NCI-H1048 (cell line): ENCODE measurements around the gene CCSER2.
"Not testable (repeated sequence)": the region's sequence is repeated elsewhere in the genome, so short reads cannot be mapped to it uniquely, and the experiment has no call there.

ENCODE experiments used
- DNase-seq: peaks from one replicate; lab custom pipeline; 2025; lab: John Stamatoyannopoulos, UW

The CCSER2 gene

DNA sequence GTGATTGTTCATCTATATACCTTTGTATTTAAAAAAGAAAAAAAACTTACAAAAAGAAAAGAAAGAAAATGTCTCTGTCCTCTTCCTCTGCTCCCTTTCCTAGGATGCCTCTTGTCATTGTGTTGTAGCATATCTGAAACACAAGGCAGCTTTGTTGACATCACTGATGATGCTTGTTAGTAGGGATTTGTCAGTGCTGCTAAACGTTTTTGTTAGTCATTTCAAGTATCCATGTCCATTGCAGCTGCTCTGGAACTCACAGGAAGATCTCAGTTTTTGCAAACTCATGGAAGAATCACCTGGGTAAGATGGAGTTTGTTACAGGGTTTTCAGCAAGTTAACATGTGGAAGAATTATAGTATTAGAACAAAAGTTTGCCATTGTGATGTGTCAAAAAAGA, 123.6 kb downstream of the CCSER2 start:
- no peak for DNase-seq

DNA sequence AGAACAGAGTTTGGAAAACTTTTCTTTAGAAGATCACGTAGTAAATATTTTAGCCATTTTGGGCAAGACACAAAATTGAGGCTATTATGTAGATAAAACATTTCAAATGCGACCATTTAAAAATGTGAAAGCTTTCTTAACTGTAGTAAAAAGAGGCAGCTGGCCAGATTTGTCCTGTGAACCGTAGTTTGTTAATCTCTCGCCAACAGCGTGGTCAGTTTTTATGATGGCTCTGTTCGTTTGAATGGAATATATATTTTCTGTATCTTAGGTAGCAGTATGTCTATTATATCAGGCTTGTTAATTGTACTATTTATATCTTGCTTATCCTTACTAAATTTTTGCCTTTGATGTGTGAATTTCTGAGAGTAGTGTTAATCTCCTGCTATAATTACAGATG, 124.9 kb downstream of the CCSER2 start:
- no peak for DNase-seq

GRCh38 chr10:84456126-84456525, 127.7 kb downstream of the CCSER2 start:
- no peak for DNase-seq

DNA sequence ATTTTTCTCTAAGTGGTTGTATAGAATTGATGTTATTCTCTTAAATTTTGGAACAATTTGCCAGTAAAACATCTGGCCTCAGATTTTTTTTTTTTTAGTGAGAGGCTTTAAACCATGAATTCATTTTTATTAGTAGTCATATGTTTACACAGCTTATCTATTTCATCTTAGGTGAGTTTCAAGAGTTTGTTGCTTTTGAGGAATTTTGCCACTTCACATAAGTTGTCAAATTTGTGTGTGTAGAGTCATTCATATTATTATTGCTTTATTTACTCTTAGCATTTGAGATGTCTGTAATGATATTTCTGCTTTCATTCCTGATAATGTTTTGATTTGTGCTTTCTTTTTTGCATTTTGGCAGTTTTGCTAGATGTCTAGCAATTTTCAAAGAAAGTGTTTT, 132.1 kb downstream of the CCSER2 start:
- DNase-seq = no peak

GRCh38 chr10:84469470-84469869, 141.1 kb downstream of the CCSER2 start:
- no peak for DNase-seq

DNA sequence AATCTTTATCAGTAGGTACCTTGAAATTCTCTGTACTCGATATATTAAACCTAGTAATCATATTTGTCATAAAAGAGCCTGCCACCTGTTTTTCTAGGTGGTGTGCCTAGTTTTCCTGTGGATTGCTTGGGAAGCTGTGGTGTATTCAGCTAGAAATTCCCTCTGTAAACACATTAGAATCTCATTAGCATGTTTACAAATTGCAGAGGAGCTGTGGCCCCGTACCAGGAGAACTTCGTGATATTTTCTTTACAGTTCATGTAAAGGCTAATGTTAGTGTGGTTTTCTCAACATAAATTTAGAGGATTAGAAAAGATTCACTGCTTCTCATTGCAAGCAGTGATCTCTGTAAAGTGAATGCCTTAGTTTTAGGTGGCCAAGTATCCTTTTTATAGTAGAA, 144.7 kb downstream of the CCSER2 start:
- DNase-seq = no peak

DNA sequence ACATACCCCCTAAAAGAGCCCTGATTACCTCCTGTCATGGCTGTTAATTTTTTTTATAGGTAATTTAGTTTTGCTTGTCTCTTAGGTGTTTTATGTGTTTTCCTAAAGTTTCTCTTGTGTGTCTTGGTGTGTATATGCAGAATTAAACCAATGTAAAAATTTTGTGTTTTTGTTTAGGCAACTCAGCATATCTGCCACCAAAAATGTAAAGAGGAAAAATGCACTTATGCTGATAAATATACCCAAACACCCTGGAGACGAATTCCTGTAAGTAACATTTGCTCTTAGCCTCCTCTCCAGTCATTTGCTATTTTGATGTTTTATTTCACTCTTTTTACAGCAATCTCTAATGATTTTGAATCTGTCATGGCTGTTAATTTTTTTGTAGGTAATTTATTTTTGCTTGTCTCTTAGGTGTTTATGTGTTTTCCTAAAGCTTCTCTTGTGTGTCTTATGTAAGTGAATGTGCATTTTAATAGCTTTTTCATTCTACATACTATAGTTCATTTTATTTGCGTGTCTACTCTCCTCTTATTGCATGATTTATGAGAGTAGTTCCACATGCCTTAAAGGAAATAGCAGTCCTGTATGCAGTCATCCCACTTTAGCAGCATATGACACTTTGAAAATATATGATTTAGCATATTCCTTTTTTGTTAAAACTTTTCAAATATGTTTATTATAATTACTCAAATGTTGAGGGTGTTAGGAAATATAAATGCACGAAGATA, 149.2 kb downstream of the CCSER2 start:
- DNase-seq = no peak

- DNase-seq = no peak
Observed at GRCh38 chr10:84478151-84478550, 149.8 kb downstream of the CCSER2 start.

DNA sequence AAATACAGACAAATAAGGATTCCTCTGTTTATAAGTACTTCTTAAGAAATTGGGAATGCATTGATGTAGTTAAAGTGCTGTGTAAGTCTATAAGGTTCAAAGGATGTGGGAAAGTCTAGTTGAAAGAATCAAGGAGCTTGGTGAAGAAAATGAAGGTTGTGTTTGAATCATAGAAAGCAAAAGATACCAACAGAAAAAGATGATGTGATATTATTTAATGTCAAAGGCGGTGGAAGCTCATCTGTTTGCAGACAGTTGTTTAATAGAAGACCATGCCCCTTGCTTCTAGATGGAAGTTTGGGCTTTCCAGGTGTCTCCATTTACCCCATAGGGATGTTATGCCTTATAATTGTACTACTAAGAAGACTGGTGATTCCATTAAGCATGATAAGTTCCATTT, 150.3 kb downstream of the CCSER2 start:
- DNase-seq = no peak

- no peak for DNase-seq
Observed at GRCh38 chr10:84484541-84484940, 156.2 kb downstream of the CCSER2 start.

GRCh38 chr10:84493361-84493760, 165.0 kb downstream of the CCSER2 start:
- no peak for DNase-seq

- no peak for DNase-seq
Observed at GRCh38 chr10:84493951-84494848, 165.8 kb downstream of the CCSER2 start.

- DNase-seq = no peak
Observed at GRCh38 chr10:84494849-84495180, 166.4 kb downstream of the CCSER2 start.

DNA sequence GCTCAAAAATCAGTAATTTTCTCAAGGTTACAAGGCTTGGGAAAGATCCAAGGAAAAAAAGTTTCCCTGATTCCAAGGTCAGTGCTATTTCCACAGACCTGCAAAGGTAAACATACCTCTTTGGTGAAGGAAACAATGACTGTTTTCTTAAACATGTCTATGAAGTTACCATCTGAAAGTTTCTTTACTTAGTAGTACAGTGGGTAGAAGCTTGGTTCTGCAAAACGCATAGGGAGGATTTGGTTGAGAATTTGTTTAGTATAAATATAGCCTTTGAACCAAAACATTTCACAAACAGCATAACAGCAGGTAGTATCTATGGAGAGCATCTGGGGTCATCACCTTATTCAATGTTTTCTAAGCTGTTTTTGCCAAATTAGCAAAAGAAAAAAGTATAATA, 169.6 kb downstream of the CCSER2 start:
- DNase-seq = no peak

- not testable (repeated sequence) for DNase-seq
Observed at GRCh38 chr10:84499039-84499438, 170.7 kb downstream of the CCSER2 start.

DNA sequence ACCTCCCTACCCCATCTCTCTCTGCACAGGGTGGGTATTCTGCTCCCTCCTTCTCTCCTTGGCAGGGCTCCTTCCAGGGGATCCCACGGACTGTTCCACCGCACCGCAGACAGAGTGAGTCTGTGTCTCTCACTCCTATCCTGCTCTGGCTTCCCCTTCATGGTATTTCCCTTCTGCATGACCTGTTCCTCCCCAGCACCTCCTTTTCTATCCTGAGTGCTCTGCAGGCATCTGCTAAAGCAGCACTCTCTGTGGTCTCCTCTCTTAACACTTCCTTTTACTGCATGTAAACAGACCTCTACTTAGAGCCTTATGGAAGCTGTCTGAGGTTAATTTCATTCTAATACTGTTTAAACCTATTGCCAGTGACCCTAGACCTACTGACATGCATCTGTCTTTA, 171.5 kb downstream of the CCSER2 start:
- DNase-seq = no peak

DNA sequence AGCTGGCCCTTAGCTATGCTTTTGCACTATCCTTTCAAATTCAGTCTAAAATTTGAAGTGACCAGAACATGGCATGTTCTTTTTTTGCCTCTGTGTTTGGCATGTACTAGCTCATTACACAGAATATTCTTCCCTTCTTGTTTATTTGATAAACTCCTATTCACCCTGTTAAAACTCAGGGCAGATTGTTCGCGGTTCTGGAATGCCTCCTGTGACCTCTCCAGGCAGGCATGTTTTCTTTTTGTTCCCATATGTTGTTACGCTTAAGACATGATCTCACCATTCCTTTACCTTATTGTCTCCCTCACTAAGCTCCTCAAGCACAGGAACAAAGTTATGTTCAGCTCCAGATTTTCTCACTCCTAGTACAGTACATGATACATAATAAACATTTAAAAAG, 181.7 kb downstream of the CCSER2 start:
- DNase-seq = no peak

GRCh38 chr10:84511106-84511505, 182.7 kb downstream of the CCSER2 start:
- DNase-seq = no peak

GRCh38 chr10:84511709-84512285, 183.4 kb downstream of the CCSER2 start:
- DNase-seq = no peak

- no peak for DNase-seq
Observed at GRCh38 chr10:84517554-84517953, 189.2 kb downstream of the CCSER2 start.

DNA sequence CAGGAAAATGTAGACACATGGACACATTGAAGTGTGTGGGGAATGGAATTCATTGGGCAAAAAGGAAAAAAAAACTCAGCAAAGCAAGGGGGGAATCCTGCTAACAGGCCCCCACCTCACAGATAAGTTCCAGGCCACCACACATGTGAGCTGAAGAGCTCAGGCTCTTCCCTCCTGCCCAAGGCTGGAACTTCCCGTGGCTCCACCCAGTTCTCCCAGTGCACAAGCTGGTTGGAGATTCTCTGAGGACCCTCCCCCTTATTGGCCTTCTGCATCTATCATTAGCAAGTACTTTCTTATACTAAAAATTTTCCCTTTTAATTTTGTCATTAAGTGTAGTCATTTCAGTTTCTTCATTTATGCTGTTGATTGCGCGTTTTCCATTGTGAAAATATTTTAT, 190.8 kb downstream of the CCSER2 start:
- DNase-seq = no peak

DNA sequence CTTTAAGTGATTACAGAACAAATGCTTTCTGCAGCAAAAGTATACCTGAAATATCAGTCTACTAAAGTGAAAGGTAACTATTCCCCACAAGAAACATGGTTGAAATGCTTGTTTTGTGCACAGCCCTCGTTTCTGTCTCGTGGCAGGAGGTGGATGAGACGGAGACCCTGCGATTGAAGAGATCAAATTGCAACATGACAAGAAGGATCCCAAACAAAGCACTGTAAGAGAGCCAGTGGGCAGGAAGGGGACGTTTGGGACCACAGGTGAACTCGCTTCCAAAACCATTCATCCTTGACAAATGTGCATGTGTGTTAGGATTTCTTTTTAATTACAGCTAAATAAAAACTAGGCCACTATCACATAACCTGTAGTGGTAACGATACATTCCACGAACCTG, 192.6 kb downstream of the CCSER2 start:
- no peak for DNase-seq

DNA sequence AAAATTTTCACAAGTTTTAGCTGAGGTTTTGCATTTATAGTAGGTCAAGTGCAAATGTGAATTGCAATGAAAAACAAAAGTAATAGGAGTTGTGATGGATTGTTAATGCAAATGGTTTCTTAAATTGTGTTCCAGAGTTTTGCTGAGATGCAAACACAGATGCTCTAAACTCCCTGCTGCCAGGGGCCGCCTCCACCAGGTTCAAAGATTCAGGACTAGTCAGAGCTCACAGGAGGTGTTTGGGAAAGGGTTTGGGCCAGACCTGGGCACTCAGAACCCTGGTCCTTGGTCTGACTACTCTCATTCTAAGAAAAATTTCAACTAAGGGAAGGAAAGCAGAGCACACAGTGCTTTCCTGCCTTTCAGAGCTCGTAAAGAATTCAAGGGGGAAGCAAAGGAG, 193.1 kb downstream of the CCSER2 start:
- DNase-seq = no peak
